ENCODE measurements around the gene MEGF11.

Gene MEGF11

DNA sequence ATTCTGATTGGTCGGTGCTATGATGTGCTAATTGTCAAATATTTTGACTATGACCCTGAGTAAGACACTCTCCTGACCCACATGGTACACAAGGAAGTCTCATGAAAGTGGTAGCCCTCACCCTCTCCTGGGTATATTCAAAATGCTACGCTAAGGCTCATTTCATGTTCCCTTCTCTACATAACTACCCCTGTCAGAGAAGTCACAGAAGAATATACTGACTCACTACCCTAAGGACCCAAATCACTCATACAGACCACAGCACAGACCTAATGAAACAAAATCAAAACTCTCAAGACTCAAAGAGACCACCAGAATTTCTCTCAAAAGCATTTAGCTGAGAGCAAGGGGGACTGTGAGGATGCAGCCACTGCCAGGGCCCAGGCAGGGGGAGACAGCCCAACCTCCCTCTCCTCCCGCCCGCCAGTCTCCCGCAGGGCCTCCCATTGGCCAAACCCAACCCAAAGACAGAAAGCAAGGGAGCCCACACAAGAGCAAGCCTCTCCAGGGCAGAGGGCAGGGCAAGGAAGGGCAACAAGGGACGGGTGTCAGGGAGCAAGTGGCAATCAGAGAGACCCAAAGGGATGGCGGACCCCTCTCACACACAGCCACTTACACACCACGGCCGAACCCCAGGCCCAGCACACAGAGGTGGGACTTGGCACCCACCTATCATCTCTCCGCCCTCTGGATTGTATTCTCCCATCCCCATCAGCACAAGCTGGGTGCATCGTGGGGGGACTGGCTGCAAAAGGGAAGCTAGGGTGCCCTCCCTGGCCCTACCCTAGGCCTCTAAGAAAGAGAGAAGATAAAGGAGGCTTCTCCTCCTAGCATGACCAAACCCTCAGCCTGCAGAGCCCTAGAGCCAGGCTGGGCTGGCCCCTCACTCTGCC, 41.6 kb downstream of the MEGF11 start:
- peak in 1 of 2 donors; percentile 51 for DNase-seq
- no peak overlapping the region for H3K27ac ChIP-seq
- peaks cover 0 to 12% of the 10 kb centered on the region in 2 donors for H3K27me3 ChIP-seq
- intact Hi-C loops (cut with DNase I; ENCODE audit: low total_unique reads) = no loop called here
- TF ChIP-seq CTCF (IDR thresholded peaks at IDR 0.05) = no peak
- H3K36me3 ChIP-seq = no peaks in the 10 kb centered on the region
- H3K4me3 ChIP-seq = no peak overlapping the region
- peaks cover 0 to 5% (median 0%) of the 10 kb centered on the region in 4 donors for H3K4me1 ChIP-seq
- no peaks in the 10 kb centered on the region for H3K9me3 ChIP-seq

- H3K27me3 ChIP-seq = peaks cover 0 to 6% of the 10 kb centered on the region in 2 donors
- intact Hi-C loops (cut with DNase I; ENCODE audit: low total_unique reads) = no loop called here
Observed at GRCh38 chr15:66210684-66211083, 42.9 kb downstream of the MEGF11 start.

GRCh38 chr15:66198757-66199156, 54.8 kb downstream of the MEGF11 start:
- intact Hi-C loops (cut with DNase I; ENCODE audit: low total_unique reads) = no loop called here
- H3K27me3 ChIP-seq = peaks cover 0 to 14% of the 10 kb centered on the region in 2 donors
- no peak for DNase-seq
- H3K4me1 ChIP-seq = no peaks in the 10 kb centered on the region
- H3K36me3 ChIP-seq = no peaks in the 10 kb centered on the region
- H3K4me3 ChIP-seq = no peak overlapping the region
- H3K27ac ChIP-seq = no peak overlapping the region
- TF ChIP-seq CTCF (IDR thresholded peaks at IDR 0.05) = no peak
- no peaks in the 10 kb centered on the region for H3K9me3 ChIP-seq

More at GRCh38 chr15:66210684-66211083, 42.9 kb downstream of the MEGF11 start:
- Histone ChIP-seq H3K36me3 (no peaks in the 10 kb centered on the region), H3K4me3 (no peak overlapping the region), H3K27ac (no peak overlapping the region), H3K9me3 (no peaks in the 10 kb centered on the region), H3K4me1 (peaks cover 0 to 5% (median 0%) of the 10 kb centered on the region in 4 donors)
- no peak for DNase-seq
- no peak for TF ChIP-seq CTCF (IDR thresholded peaks at IDR 0.05)

DNA sequence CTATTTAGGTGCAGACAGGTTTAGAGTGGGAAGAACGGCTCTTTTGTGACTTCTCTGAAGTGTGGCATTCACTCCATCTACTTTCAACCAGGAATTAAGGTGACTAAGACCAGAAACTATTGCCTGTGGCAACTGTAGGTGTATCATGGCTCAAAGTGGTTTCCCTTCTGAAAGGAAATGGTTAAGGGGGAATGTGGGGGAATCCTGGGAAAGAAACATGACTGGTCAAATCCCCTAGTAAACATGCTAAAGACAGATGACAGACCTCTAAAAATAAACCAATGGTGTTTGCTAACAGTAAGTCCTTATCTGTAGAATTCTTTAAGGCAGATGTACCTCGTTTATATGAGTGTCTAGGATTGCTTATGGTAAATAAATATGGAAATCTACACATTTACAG, 56.9 kb downstream of the MEGF11 start:
- Histone ChIP-seq H3K36me3 (no peaks in the 10 kb centered on the region), H3K4me3 (no peak overlapping the region), H3K9me3 (no peaks in the 10 kb centered on the region), H3K4me1 (no peaks in the 10 kb centered on the region), H3K27me3 (peaks cover 0 to 10% of the 10 kb centered on the region in 2 donors), H3K27ac (no peak overlapping the region)
- TF ChIP-seq CTCF (IDR thresholded peaks at IDR 0.05) = no peak
- DNase-seq = no peak
- intact Hi-C loops (cut with DNase I; ENCODE audit: low total_unique reads) = no loop called here

DNA sequence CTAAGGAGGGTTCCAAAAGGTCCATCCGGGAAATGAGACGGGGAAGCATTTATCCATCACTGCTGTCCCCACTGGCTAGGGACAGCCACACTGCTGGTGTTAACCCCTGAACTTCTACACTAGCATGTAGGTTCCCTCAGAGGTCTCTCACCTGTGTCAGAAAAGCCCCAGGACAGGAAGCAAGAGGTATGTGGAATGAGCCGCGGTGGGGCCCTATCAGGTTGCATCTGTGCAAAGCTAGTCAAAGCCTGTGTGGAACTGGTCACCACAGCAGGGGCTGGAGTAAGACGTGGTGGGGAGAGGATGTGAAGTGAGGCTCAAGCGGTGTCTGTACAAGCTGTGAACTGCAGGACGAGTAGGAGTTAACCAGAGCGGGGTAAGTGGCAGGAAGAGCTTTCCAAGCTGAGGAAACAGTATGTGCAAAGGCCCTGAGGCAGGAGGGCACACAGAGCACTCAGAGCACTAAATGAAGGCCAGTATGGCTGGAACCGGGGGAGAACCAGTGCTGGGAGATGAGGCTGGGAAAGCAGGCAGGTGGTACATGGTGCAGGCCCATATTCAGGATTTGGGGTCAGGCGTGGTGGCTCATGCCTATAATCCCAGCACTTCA, 57.8 kb downstream of the MEGF11 start:
- DNase-seq = no peak
- intact Hi-C loops (cut with DNase I; ENCODE audit: low total_unique reads) = no loop called here
- TF ChIP-seq CTCF (IDR thresholded peaks at IDR 0.05) = no peak

More for the DNA sequence above, 57.8 kb downstream of the MEGF11 start:
- H3K4me1 ChIP-seq = no peaks in the 10 kb centered on the region
- H3K9me3 ChIP-seq = no peaks in the 10 kb centered on the region
- H3K27me3 ChIP-seq = peaks cover 0 to 15% of the 10 kb centered on the region in 2 donors
- no peaks in the 10 kb centered on the region for H3K36me3 ChIP-seq
- no peak overlapping the region for H3K4me3 ChIP-seq
- H3K27ac ChIP-seq = no peak overlapping the region

All from tibial artery (tissue), 4 donors.